ENCODE results near the gene ZDHHC3.

DNA sequence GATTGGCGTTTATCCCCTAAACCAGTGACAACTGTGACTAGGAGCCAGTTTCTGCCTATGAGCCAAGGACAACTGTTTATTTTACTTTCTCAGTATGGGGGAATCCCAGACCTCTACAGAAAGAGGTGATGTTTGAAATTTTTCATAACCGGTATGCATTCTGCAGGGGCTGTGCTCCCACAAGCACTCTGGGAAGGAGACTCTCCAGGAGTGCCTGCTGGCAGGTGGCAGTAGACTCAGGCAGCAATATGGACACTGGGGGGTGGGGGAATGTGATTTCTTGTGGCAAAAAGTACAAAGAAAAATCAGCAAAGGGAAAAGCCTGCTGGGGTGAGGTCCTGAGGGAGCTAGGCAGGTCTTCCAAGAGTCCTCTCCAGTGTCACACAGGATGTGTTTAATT, 95.7 kb downstream of the ZDHHC3 start:
- TF ChIP-seq, protein P1, sequence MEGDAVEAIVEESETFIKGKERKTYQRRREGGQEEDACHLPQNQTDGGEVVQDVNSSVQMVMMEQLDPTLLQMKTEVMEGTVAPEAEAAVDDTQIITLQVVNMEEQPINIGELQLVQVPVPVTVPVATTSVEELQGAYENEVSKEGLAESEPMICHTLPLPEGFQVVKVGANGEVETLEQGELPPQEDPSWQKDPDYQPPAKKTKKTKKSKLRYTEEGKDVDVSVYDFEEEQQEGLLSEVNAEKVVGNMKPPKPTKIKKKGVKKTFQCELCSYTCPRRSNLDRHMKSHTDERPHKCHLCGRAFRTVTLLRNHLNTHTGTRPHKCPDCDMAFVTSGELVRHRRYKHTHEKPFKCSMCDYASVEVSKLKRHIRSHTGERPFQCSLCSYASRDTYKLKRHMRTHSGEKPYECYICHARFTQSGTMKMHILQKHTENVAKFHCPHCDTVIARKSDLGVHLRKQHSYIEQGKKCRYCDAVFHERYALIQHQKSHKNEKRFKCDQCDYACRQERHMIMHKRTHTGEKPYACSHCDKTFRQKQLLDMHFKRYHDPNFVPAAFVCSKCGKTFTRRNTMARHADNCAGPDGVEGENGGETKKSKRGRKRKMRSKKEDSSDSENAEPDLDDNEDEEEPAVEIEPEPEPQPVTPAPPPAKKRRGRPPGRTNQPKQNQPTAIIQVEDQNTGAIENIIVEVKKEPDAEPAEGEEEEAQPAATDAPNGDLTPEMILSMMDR (IDR thresholded peaks at IDR 0.05; ENCODE audit: borderline replicate concordance, extremely low read depth, low read length, poor library complexity, severe bottlenecking): no peak
- TF ChIP-seq EZH2 (IDR thresholded peaks at IDR 0.05; ENCODE audit: borderline replicate concordance, low read depth, low read length, severe bottlenecking): no peak

Measured in DND-41 (cell line).